Keratinocyte (primary cell): Measurements from ENCODE around the gene SORBS2. TPM values are rescaled to one million over a fixed set of nuclear protein-coding genes. Genes with fewer than 3 reads are reported as not detected.

Experiments
- DNase-seq: peaks from one replicate; pipeline ENCODE4 v3.0.0-alpha.2; 2011; ENCODE audit warnings: low read depth, missing footprints, low spot score
- FAIRE-seq: peaks from 2 replicates; lab custom pipeline; 2011; peaks lifted over from hg19 to GRCh38; lab: Jason Lieb, UNC
- H2AFZ ChIP-seq: 2 replicates; pipeline ENCODE4 v1.6.0; 2012; ENCODE audit warnings: low read length, control low read depth, inconsistent platforms; ENCODE audit not compliant: control insufficient read depth
- H3K27ac ChIP-seq: 2 replicates; pipeline ENCODE4 v1.5.1; 2011; ENCODE audit warnings: low read length; ENCODE audit not compliant: control insufficient read depth, insufficient read depth
- H3K27me3 ChIP-seq: 3 replicates; pipeline ENCODE4 v1.6.0; 2011; ENCODE audit warnings: low read length; ENCODE audit not compliant: control insufficient read depth, insufficient read depth; ENCODE audit errors: extremely low read depth
- H3K36me3 ChIP-seq, 2 experiments: 2 replicates in 1 of 2; 3 replicates in 1 of 2; pipeline ENCODE4 v1.5.1; 2011; ENCODE audit warnings: low read length in 2 of 2, mild to moderate bottlenecking in 1 of 2; ENCODE audit not compliant: control insufficient read depth in 2 of 2, insufficient read depth in 2 of 2; ENCODE audit errors: extremely low read depth in 1 of 2
- H3K4me1 ChIP-seq: 3 replicates; pipeline ENCODE4 v1.5.1; 2011; ENCODE audit warnings: low read length; ENCODE audit not compliant: control insufficient read depth, insufficient read depth; ENCODE audit errors: extremely low read depth
- H3K4me2 ChIP-seq: 3 replicates; pipeline ENCODE4 v1.6.0; 2011; ENCODE audit warnings: low read depth, low read length; ENCODE audit not compliant: control insufficient read depth, insufficient read depth; ENCODE audit errors: extremely low read depth
- H3K4me3 ChIP-seq, 3 experiments: fragments of 200-600 bp in 1 of 3; sonication (generic) in 1 of 3; 2 replicates in 2 of 3; 3 replicates in 1 of 3; pipeline ENCODE4 v1.5.1; 2011 to 2016; ENCODE audit warnings: low read length in 3 of 3, mild to moderate bottlenecking in 3 of 3, control low read depth in 2 of 3, inconsistent platforms in 1 of 3, low read depth in 1 of 3, mixed read lengths in 1 of 3, mixed run types in 1 of 3, moderate library complexity in 1 of 3; ENCODE audit not compliant: control insufficient read depth in 2 of 3, insufficient read depth in 2 of 3; ENCODE audit errors: extremely low read depth in 1 of 3
- H3K79me2 ChIP-seq: 2 replicates; pipeline ENCODE4 v1.6.0; 2012; ENCODE audit warnings: low read length; ENCODE audit not compliant: control insufficient read depth, insufficient read depth
- H3K9ac ChIP-seq: 3 replicates; pipeline ENCODE4 v1.6.0; 2011; ENCODE audit warnings: low read length; ENCODE audit not compliant: control insufficient read depth, insufficient read depth; ENCODE audit errors: extremely low read depth
- H3K9me1 ChIP-seq: 3 replicates; pipeline ENCODE4 v1.6.0; 2011; ENCODE audit warnings: low read length; ENCODE audit not compliant: control insufficient read depth, insufficient read depth; ENCODE audit errors: extremely low read depth
- H3K9me3 ChIP-seq: 2 replicates; pipeline ENCODE4 v1.5.1; 2012; ENCODE audit warnings: low read depth, low read length; ENCODE audit not compliant: control insufficient read depth
- H4K20me1 ChIP-seq: 3 replicates; pipeline ENCODE4 v1.6.0; 2011; ENCODE audit warnings: low read length; ENCODE audit not compliant: control insufficient read depth, insufficient read depth; ENCODE audit errors: extremely low read depth
- CTCF ChIP-seq, 3 experiments: IDR thresholded peaks in 1 of 3; conservative IDR thresholded peaks in 1 of 3; optimal IDR thresholded peaks in 1 of 3; 2 replicates in 2 of 3; 3 replicates in 1 of 3; pipeline versions ENCODE3 to v1.5.1; 2011; ENCODE audit warnings: low read length in 3 of 3, mild to moderate bottlenecking in 3 of 3, moderate library complexity in 2 of 3, control low read depth in 1 of 3, inconsistent platforms in 1 of 3; ENCODE audit not compliant: insufficient read depth in 2 of 3; ENCODE audit errors: extremely low read depth in 1 of 3
- EZH2 ChIP-seq: IDR thresholded peaks from one replicate; pipeline ENCODE4 v1.6.1; 2012; ENCODE audit warnings: inconsistent platforms, mild to moderate bottlenecking, low read length, moderate library complexity
- dilution Hi-C: fragments of 300-500 bp; cut with MboI; formaldehyde crosslinking; loops from one replicate; pipeline ENCODE4 v1.7.0; 2020; ENCODE audit warnings: low sequenced_read_pairs; ENCODE audit not compliant: extremely low pct_ligation_motif_present
- polyA plus RNA-seq, 5 experiments: library from polyadenylated mRNA; depleted of rRNA in 3 of 5; stranded (reverse) in 3 of 5; stranded (forward) in 1 of 5; unstranded in 1 of 5; fragments of >200 nt; gene quantifications; 1 replicate in 1 of 5; 2 replicates in 3 of 5; 3 replicates in 1 of 5; pipeline versions ENCODE4 v1.2.1 to v1.2.3, GENCODE V29; 2011 to 2012; ENCODE audit warnings: missing spikeins in 2 of 5, low read depth in 1 of 5, low replicate concordance in 1 of 5

The SORBS2 gene
- polyA plus RNA-seq, 1 donor (not counting 4 experiments of a cell fraction or from before 2014, with no cell fraction given) = 0.14 TPM

- DNase-seq = no peak
- no peak overlapping the region for H3K27ac ChIP-seq
Observed at GRCh38 chr4:185599553-185600243, 212.3 kb downstream of the SORBS2 start.

GRCh38 chr4:185598846-185599552 lies 213.0 kb downstream of the SORBS2 start:
- no peak overlapping the region for H3K9ac ChIP-seq
- no peak overlapping the region for H3K4me2 ChIP-seq
- H3K9me3 ChIP-seq = no peaks in the 10 kb centered on the region
- no peak overlapping the region for H3K4me3 ChIP-seq
- dilution Hi-C loops = no loop called here
- no peaks in the 10 kb centered on the region for H3K27me3 ChIP-seq
- H4K20me1 ChIP-seq = no peaks in the 10 kb centered on the region
- no peaks in the 10 kb centered on the region for H3K79me2 ChIP-seq
- DNase-seq = no peak
- no peak for TF ChIP-seq EZH2
- TF ChIP-seq CTCF (optimal IDR thresholded peaks at IDR 0.05 in 1 of 3, IDR thresholded peaks at IDR 0.05 in 1 of 3, conservative IDR thresholded peaks at IDR 0.05 in 1 of 3; ENCODE audit: extremely low read depth in 1 of 3, insufficient read depth in 2 of 3, low read length in 3 of 3) = no peak
- H3K9me1 ChIP-seq = no peaks in the 10 kb centered on the region
- H3K27ac ChIP-seq = no peak overlapping the region
- no peak overlapping the region for H2AFZ ChIP-seq
- H3K36me3 ChIP-seq = no peaks in the 10 kb centered on the region
- no peaks in the 10 kb centered on the region for H3K4me1 ChIP-seq
- no peak for FAIRE-seq

More at GRCh38 chr4:185599553-185600243, 212.3 kb downstream of the SORBS2 start:
- H4K20me1 ChIP-seq = no peaks in the 10 kb centered on the region
- H3K9me1 ChIP-seq = no peaks in the 10 kb centered on the region
- no peak overlapping the region for H3K4me2 ChIP-seq
- no peaks in the 10 kb centered on the region for H3K36me3 ChIP-seq
- H3K9me3 ChIP-seq = no peaks in the 10 kb centered on the region
- dilution Hi-C loops = no loop called here
- no peaks in the 10 kb centered on the region for H3K4me1 ChIP-seq
- FAIRE-seq = no peak
- TF ChIP-seq CTCF (optimal IDR thresholded peaks at IDR 0.05 in 1 of 3, IDR thresholded peaks at IDR 0.05 in 1 of 3, conservative IDR thresholded peaks at IDR 0.05 in 1 of 3; ENCODE audit: extremely low read depth in 1 of 3, insufficient read depth in 2 of 3, low read length in 3 of 3) (no peak), EZH2 (no peak)
- H3K27me3 ChIP-seq = no peaks in the 10 kb centered on the region
- no peak overlapping the region for H3K4me3 ChIP-seq
- H3K79me2 ChIP-seq = no peaks in the 10 kb centered on the region
- no peak overlapping the region for H3K9ac ChIP-seq
- H2AFZ ChIP-seq = no peak overlapping the region
